GM20000 (cell line): ENCODE data around the gene MINDY3.
"Not testable (repeated sequence)": the region's sequence is repeated elsewhere in the genome, so short reads cannot be mapped to it uniquely, and the experiment has no call there.

Source experiments
- DNase-seq: peaks from one replicate; pipeline ENCODE4 v3.0.0; 2012; ENCODE audit warnings: low spot score
- CTCF ChIP-seq: IDR thresholded peaks from 2 replicates; pipeline ENCODE4 v1.5.1; 2012; ENCODE audit warnings: mild to moderate bottlenecking, control low read depth; ENCODE audit errors: extremely low read depth, missing control alignments

Gene MINDY3

GRCh38 chr10:15780353-15781135 lies 79.8 kb downstream of the MINDY3 start:
- no peak for DNase-seq
- TF ChIP-seq CTCF: no peak

- TF ChIP-seq CTCF: no peak
- no peak for DNase-seq
Observed at GRCh38 chr10:15775513-15775912, 84.8 kb downstream of the MINDY3 start.

GRCh38 chr10:15774534-15774933 lies 85.8 kb downstream of the MINDY3 start:
- not testable (repeated sequence) for DNase-seq

GRCh38 chr10:15764892-15765454 lies 95.3 kb downstream of the MINDY3 start:
- no peak for TF ChIP-seq CTCF

GRCh38 chr10:15763006-15763405 lies 97.3 kb downstream of the MINDY3 start:
- no peak for DNase-seq
- no peak for TF ChIP-seq CTCF

More at GRCh38 chr10:15764892-15765454, 95.3 kb downstream of the MINDY3 start:
- DNase-seq: no peak

GRCh38 chr10:15762239-15762638 lies 98.1 kb downstream of the MINDY3 start:
- DNase-seq: not testable (repeated sequence)

- DNase-seq: not testable (repeated sequence)
Observed at GRCh38 chr10:15761224-15761623, 99.1 kb downstream of the MINDY3 start.

GRCh38 chr10:15760681-15761080 lies 99.6 kb downstream of the MINDY3 start:
- DNase-seq: no peak
- no peak for TF ChIP-seq CTCF

GRCh38 chr10:15759265-15759664 lies 101.0 kb downstream of the MINDY3 start:
- no peak for TF ChIP-seq CTCF
- DNase-seq: no peak
